ENCODE measurements around the gene PACS2.

PACS2 gene

GRCh38 chr14:105314287-105315200 lies at the start of gene PACS2:
Gene PACS2, plus strand, starts transcription at chr14:105314748. Its CDS starts 171 bp downstream, at chr14:105314919.
- TF ChIP-seq CTCF (conservative IDR thresholded peaks at IDR 0.05; ENCODE audit: low read depth, low read length), result no peak
- H3K4me3 ChIP-seq (ENCODE audit: low read length), result peak within 1 kb of the TSS; percentile 66
- peak; percentile 33 for DNase-seq (ENCODE audit: low read depth)

DNA sequence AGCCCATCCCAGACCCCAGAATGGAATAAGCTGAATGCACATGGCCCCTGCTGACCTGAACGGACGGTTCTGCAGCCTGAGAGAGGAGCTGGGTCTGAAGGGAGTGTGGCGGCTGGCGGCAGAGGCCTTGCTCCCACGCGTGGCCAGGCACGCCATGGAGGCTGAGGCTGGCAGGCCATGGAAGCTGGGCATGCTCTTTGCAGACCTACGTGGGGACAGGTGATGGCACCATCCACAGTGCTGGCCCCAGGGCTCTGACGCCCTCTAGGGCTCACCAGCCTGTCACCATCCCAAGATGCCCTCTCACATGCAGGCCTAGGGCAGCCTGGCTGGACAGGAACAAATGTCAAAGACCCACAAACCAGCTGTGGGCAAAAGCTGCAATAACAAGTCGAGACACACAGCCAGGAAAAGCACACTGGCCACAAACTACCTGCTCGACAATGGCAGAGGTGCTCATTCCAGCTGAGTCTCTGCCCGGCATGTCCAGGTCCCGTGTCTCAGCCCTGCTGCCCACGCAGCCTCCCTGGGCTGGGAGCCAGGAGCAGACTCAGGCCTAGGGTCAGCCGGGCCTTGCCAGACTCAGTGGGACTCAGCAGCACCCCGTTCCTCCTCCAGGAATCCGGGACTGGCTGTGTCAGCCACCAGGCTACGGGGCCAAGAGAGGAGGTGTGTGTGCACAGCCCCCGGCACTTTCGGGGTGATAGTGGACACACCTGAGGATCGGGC lies 46.6 kb upstream of the PACS2 start:
- no peak for TF ChIP-seq CTCF (conservative IDR thresholded peaks at IDR 0.05; ENCODE audit: low read depth, low read length)
- no peak for DNase-seq (ENCODE audit: low read depth)
- H3K4me3 ChIP-seq (ENCODE audit: low read length), result no peak overlapping the region

- TF ChIP-seq CTCF (conservative IDR thresholded peaks at IDR 0.05; ENCODE audit: low read depth, low read length), result no peak
- no peak for DNase-seq (ENCODE audit: low read depth)
- no peak overlapping the region for H3K4me3 ChIP-seq (ENCODE audit: low read length)
Observed at GRCh38 chr14:105268736-105269354, 45.7 kb upstream of the PACS2 start.

DNA sequence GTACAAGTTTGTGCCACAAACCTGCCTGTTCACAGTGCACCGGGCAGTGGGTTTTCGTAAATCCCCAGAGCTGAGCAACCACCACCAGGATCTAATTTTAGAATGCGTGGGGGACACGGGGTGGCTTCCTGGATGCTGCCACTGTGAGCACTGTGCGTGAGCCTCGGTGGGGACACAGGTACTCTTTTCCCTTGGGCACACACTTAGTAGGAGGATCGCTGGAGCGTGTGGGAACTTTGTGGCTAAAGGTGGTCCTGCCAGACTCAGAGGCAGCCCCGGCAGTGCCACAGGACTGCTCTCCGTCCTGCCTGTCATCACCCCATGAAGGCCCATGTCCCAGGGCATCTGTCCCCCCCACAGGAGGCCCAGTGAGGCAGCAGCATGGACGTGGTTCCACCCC lies 45.1 kb upstream of the PACS2 start:
- no peak for DNase-seq (ENCODE audit: low read depth)
- no peak overlapping the region for H3K4me3 ChIP-seq (ENCODE audit: low read length)
- no peak for TF ChIP-seq CTCF (conservative IDR thresholded peaks at IDR 0.05; ENCODE audit: low read depth, low read length)

GRCh38 chr14:105271224-105271890 lies 43.2 kb upstream of the PACS2 start:
- no peak for TF ChIP-seq CTCF (conservative IDR thresholded peaks at IDR 0.05; ENCODE audit: low read depth, low read length)

DNA sequence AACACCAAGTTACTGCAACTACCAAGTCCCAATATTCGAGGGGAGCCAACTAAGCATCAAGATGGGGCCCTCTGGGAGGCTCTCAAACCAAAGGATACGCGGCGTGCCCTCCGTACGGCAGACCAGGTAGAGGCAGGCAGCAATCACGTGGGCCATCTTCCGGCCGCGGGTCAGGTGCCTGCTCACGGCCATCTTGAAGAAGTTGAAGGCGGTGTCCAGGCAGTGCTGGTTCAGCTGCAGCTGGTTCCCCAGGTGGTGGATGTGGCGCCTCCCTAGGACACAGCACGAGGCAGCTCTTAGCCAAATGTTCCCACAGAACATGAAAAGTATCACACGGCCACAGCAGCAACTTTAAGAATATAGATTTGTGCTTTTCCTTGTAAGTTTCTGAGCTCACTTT lies 41.9 kb upstream of the PACS2 start:
- no peak for DNase-seq (ENCODE audit: low read depth)
- TF ChIP-seq CTCF (conservative IDR thresholded peaks at IDR 0.05; ENCODE audit: low read depth, low read length), result no peak
- H3K4me3 ChIP-seq (ENCODE audit: low read length), result no peak overlapping the region

More at GRCh38 chr14:105271224-105271890, 43.2 kb upstream of the PACS2 start:
- DNase-seq (ENCODE audit: low read depth), result no peak
- no peak overlapping the region for H3K4me3 ChIP-seq (ENCODE audit: low read length)

All from retinal pigment epithelial cell (primary cell).